ENCODE results near the gene LLGL1.

The LLGL1 gene

DNA sequence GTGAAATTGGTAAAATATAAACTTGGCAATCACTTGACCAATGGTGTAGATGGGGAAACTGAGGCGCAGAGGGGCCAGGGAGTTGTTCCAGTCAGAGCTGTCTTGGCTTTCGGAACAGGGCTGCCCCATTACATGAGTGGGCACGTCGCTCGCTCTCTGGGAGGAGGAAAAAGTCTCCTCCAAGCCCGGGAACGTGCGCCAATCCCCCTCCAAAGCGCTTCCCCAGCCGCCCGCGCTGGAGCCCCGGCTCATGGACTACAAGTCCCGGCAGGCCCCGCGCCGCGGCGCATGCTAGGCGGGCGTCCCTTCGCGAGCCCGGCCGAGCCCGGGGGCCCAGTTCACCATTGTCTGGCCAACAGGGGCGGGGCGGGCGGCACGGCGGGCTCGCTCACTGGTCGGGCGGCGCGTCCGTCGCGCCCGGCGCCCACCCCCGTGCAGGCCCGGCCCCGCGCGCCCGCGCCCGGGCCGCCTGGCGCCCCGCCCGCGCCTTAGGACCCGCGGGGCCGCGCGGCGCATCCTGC is at the start of gene LLGL1:
Gene LLGL1 (plus strand): TSS at position 515 of the 521 bp plus-strand sequence. CDS start 48 bp downstream, outside the sequence.
- DNase-seq (peak; percentile 98), ATAC-seq (peak; percentile 97)

DNA sequence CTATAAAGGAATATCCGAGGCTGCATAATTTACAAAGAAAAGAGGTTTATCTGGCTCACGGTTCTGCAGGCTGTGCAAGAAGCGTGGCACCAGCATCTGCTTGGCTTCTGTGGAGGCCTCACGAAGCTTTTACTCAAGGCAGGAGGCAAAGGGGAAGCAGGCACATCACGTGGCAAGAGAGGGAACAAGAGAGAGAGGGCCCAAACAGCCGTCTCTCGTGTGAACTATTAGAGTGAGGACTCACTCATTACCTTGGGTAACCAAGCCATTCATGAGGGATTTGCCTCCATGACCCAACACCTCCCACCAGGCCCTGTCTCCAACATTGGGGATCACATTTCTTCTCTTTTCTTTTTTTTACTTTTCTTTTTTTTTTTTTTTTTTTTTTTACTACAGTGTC is 49.3 kb upstream of the LLGL1 start:
- DNase-seq (no peak), ATAC-seq (no peak)

GRCh38 chr17:18177133-18177532 is 48.3 kb upstream of the LLGL1 start:
- ATAC-seq (no peak), DNase-seq (no peak)

DNA sequence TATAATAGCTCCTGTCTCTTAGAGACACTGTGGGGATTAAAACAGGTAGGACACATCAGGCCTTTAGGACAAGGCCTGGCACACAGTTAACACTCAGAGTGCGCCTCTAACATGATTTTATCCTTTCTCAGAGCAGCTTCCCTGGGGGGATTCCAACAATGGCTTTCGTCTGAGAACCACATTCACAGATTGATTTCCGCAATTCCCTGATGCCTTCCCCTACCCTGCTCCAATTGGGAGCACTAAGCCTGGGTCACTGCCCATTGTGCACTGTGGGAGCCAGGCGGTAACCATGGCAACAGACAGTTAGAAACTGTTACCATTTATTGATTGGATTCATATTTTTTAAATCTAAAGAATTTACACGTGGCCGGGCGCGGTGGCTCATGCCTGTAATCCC is 47.7 kb upstream of the LLGL1 start:
- no peak for DNase-seq
- ATAC-seq = no peak

- ATAC-seq = no peak
These were observed 46.2 kb upstream of the LLGL1 start for GRCh38 chr17:18179196-18179595.

GRCh38 chr17:18179804-18180203 is 45.6 kb upstream of the LLGL1 start:
- DNase-seq (no peak), ATAC-seq (no peak)

More at GRCh38 chr17:18179196-18179595, 46.2 kb upstream of the LLGL1 start:
- DNase-seq = no peak

GRCh38 chr17:18181358-18181757 is 44.1 kb upstream of the LLGL1 start:
- peak; percentile 67 for DNase-seq
- peak; percentile 20 for ATAC-seq

DNA sequence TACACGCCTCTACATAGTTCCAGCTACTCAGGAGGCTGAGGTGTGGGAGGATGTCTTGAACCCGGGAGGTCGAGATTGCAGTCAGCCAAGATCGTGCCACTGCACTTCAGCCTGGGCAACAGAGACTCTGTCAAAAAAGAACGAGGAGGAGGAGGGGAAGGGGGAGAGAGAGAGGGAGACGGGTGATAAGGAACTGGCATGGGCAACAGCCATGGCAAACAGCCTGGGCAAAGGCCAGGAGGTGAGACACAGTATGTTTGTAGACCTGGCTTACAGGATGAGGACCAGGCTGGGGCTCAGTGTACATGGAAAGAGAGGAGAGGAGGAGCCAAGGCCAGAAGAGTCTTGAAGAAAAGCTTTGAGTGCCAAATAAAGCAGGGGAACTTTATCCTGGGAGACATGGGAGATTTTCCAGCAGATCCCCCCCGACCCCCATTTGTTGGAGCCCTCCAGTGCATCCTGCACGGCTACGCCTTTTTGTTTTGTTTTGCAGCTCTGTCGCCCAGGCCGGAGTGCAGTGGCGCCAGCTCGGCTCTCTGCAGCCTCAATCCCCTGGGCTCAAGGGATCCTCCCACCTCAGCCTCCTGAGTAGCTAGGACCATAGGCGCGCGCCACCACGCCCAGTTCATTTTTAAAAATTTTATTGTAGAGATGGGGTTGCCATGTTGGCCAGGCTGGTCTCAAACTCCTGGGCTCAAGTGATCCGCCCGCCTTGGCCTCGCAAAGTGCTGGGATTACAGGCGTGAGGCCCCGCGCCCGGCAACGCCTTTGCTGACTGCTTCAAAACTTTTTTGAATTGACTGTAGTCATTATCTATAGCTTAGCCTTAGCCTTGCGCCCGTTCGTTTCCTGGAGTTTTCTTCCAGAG is 43.1 kb upstream of the LLGL1 start:
- DNase-seq = peak; percentile 23
- ATAC-seq = no peak

DNA sequence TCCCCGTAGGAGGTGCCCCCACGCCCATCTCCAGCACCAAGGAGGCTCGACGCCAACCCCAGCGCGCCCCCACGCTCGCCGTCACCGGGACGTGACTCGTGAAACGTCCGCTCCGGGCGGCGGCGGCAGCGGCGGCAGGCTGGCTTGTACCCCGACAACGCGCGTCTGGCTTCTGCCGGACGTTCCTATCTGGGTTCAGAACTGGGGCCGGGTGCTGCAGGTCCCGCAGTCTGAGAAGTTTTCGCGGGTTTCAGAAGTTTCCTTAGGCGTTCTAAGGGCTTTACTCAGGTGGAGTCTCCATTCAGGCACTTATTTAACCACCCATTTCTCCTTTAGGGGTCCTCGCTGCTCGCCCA is 42.5 kb upstream of the LLGL1 start:
- DNase-seq = peak; percentile 92
- peak; percentile 34 for ATAC-seq

DNA sequence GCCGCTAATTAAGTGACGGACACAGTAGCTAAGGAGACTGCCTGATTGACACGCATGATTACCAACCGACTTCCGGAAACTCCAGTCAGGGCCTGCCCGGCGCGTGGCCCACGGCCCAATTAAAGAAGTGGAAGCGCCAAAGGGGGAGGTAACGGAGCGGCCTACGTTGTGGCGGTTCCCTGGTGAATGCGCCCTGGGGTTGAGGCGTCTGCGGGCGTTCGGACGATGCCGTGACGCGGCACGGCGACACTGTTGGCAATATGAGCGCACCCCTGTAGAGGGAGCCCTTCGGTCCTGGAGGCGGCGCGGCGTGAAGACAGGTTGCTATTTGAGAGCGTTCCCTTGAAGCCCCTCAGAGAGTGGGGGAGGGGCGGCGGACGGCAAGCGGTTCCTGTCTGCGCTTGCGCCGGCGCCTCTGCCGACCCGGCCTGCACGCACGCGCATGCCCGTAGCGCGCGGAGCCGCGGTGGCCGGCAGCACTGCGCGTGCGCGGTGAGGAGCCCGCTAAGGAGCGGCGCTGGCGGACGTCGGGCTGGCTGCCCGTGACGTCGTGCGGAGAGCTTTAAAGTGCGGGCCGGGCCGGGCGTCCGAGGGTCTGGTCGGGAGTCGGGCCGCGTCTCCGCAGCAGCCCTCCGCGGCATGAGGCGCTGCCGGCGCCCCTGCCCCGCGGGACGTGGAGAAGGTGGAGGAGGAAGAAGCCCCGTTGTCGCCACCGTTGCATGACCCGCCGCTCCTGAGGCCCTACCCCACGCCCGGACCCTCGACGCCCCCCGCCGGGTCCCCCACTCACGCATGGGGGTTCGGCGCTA is 41.9 kb upstream of the LLGL1 start, which contains the start of gene ALKBH5:
Gene ALKBH5 (plus strand): TSS at position 495 of the 809 bp plus-strand sequence. CDS start 416 bp downstream, outside the sequence.
- DNase-seq (peak; percentile 97), ATAC-seq (peak; percentile 84)

GRCh38 chr17:18184143-18185031 is 41.0 kb upstream of the LLGL1 start:
- DNase-seq = peak; percentile 73
- no peak for ATAC-seq

GRCh38 chr17:18185391-18185790 is 40.0 kb upstream of the LLGL1 start:
- ATAC-seq = no peak
- no peak for DNase-seq

- ATAC-seq = no peak
These were observed 39.4 kb upstream of the LLGL1 start for GRCh38 chr17:18185832-18186626.

GRCh38 chr17:18186627-18186982 is 38.8 kb upstream of the LLGL1 start:
- no peak for DNase-seq
- ATAC-seq = no peak

More at GRCh38 chr17:18185832-18186626, 39.4 kb upstream of the LLGL1 start:
- no peak for DNase-seq

DNA sequence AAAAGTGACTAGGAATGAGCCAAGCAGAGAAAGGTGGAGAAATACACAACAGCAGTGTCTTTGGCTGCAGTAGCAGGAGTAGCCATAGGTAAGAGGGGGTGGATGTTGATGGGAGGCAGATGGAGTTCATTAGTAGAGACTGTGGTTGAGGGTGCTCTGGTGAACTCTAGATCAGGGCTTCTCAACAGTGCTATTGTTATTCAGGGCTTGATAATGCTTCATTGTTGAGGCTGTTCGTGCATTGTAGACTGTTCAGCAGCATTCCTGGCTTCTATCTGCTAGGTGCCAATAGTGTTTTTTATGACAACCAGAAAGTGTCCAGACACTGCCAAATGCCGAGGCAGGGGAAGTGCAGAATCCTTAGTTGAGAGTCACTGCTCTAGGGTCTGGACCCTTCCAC is 38.2 kb upstream of the LLGL1 start:
- DNase-seq = no peak
- no peak for ATAC-seq

- no peak for ATAC-seq
- peak; percentile 28 for DNase-seq
These were observed 37.3 kb upstream of the LLGL1 start for GRCh38 chr17:18187821-18188761.

DNA sequence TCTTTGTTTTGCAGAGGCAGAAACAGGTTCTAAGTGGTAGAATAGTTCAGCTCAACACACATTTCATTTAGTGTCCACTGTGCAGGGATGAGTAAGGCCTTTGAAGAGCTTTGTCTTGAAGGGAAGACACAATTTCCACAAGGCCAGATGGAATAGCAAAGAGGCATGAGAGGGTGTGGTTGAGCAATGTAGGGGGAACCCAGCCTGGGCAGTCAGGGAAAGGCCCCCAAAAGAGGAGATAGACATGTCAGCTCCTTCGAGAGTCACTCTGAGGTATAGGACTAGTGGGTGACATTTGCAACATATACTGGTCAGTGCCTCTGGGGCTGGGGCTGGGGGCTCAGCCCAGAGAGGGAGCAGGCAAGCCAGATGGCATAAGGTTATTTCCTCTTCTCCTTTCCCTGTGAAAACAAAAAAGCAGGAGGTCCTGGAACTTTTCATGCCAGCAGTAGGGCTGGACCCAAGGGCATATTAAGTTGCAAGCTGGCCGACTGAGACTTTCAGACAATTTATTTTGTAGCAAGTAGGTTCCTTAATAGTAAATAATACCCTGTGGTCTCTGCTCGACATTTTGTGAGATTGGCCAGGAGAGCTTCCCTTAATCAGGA is 34.7 kb upstream of the LLGL1 start:
- ATAC-seq (no peak), DNase-seq (no peak)

GRCh38 chr17:18191236-18191667 is 34.2 kb upstream of the LLGL1 start:
- no peak for ATAC-seq

GRCh38 chr17:18191967-18192366 is 33.5 kb upstream of the LLGL1 start:
- ATAC-seq (peak; percentile 52), DNase-seq (no peak)

More at GRCh38 chr17:18191236-18191667, 34.2 kb upstream of the LLGL1 start:
- DNase-seq = no peak

Measured in stimulated activated naive CD8-positive, alpha-beta T cell treated with anti-CD3 and anti-CD28 coated beads, Interleukin-15, Interleukin-2, amounts not matched to agents 100 U/mL and 50 U/mL, for 24 hours (primary cell).